ENCODE measurements around the gene GABRE. TPM values are rescaled to one million over a fixed set of nuclear protein-coding genes. Genes with fewer than 3 reads are reported as not detected.

Gene GABRE
- total and polyA plus RNA-seq, 12 donors, result 2.8 to 77.8 (median 34.0) TPM

- ATAC-seq, result no peak
- no peak for TF ChIP-seq CTCF (IDR thresholded peaks at IDR 0.05)
- Histone ChIP-seq H3K4me1 (peaks cover 0 to 38% (median 4%) of the 10 kb centered on the region in 9 donors), H3K36me3 (no peaks in the 10 kb centered on the region), H3K4me3 (no peak overlapping the region), H3K27me3 (no peaks in the 10 kb centered on the region), H3K9me3 (no peaks in the 10 kb centered on the region), H3K27ac (peak overlapping the region in 7 of 10 donors; percentile 3 to 68 (median 50))
- intact Hi-C loops (cut with DNase I), result no loop called here
- DNase-seq, result no peak
These were observed 8.7 kb upstream of the GABRE start for GRCh38 chrX:151983186-151983585.

GRCh38 chrX:151982222-151982621 is 7.7 kb upstream of the GABRE start:
- DNase-seq, result no peak
- H3K9me3 ChIP-seq, result no peaks in the 10 kb centered on the region
- H3K4me3 ChIP-seq, result no peak overlapping the region
- 10 to 40% methylated on average over 3 of the region's 3 CpGs for WGBS, 2 donors
- no peaks in the 10 kb centered on the region for H3K27me3 ChIP-seq
- TF ChIP-seq CTCF (IDR thresholded peaks at IDR 0.05), result no peak
- peak in 6 of 8 donors; percentile 59 to 77 (median 71) for ATAC-seq
- H3K27ac ChIP-seq, result peak overlapping the region in 7 of 10 donors; percentile 18 to 68 (median 50)
- no peaks in the 10 kb centered on the region for H3K36me3 ChIP-seq
- intact Hi-C loops (cut with DNase I), result no loop called here
- peaks cover 0 to 42% (median 4%) of the 10 kb centered on the region in 9 donors for H3K4me1 ChIP-seq

- no peak for ATAC-seq
- TF ChIP-seq CTCF (IDR thresholded peaks at IDR 0.05), result no peak
- Histone ChIP-seq H3K36me3 (no peaks in the 10 kb centered on the region), H3K9me3 (no peaks in the 10 kb centered on the region), H3K4me1 (peaks cover 0 to 40% (median 4%) of the 10 kb centered on the region in 9 donors), H3K27me3 (no peaks in the 10 kb centered on the region), H3K4me3 (no peak overlapping the region), H3K27ac (no peak overlapping the region)
- DNase-seq, result no peak
- 54 to 59% methylated on average over 2 of the region's 2 CpGs for WGBS, 2 donors
- intact Hi-C loops (cut with DNase I), result no loop called here
These were observed 6.7 kb upstream of the GABRE start for GRCh38 chrX:151981129-151981528.

GRCh38 chrX:151977923-151978322 is 3.4 kb upstream of the GABRE start:
- Histone ChIP-seq H3K4me3 (no peak overlapping the region), H3K27me3 (peaks cover 0 to 27% (median 0%) of the 10 kb centered on the region in 7 donors), H3K9me3 (no peaks in the 10 kb centered on the region), H3K36me3 (no peaks in the 10 kb centered on the region), H3K4me1 (peaks cover 0 to 13% (median 0%) of the 10 kb centered on the region in 9 donors), H3K27ac (no peak overlapping the region)
- DNase-seq (no peak), ATAC-seq (no peak)
- 73 to 76% methylated on average over 1 of the region's 1 CpG for WGBS, 2 donors
- no peak for TF ChIP-seq CTCF (IDR thresholded peaks at IDR 0.05)
- intact Hi-C loops (cut with DNase I), result no loop called here

Data from heart right ventricle (tissue), 16 donors.